Aorta (tissue), 5 donors: ENCODE results near the gene DZANK1. TPM values are rescaled to one million over a fixed set of nuclear protein-coding genes. Genes with fewer than 3 reads are reported as not detected.

ENCODE experiments used
- ATAC-seq: fragments of 200-7000 bp; cut with Tn5 transposase; one replicate; pipeline ENCODE4 v1.9.1; 2022; ENCODE audit warnings: moderate library complexity; ENCODE audit not compliant: low FRiP score
- DNase-seq, 2 donors: peaks; one replicate each; pipeline ENCODE4 v3.0.0-alpha.2; 2020
- H3K27ac ChIP-seq, 2 donors: one replicate each; pipeline ENCODE4 v1.5.1; 2013; ENCODE audit warnings: low read length in 2 of 2, mild to moderate bottlenecking in 2 of 2, moderate library complexity in 2 of 2, control low read depth in 1 of 2, inconsistent platforms in 1 of 2, low read depth in 1 of 2
- H3K27me3 ChIP-seq, 2 donors: one replicate each; pipeline ENCODE4 v1.6.1; 2013; ENCODE audit warnings: control low read depth in 1 of 2, low read length in 1 of 2, mild to moderate bottlenecking in 1 of 2, moderate library complexity in 1 of 2; ENCODE audit not compliant: insufficient read depth in 2 of 2, control insufficient read depth in 1 of 2
- H3K36me3 ChIP-seq, 2 donors: one replicate each; pipeline ENCODE4 v1.6.1; 2013; ENCODE audit warnings: control low read depth in 1 of 2, low read length in 1 of 2, mild to moderate bottlenecking in 1 of 2; ENCODE audit not compliant: insufficient read depth in 2 of 2, control insufficient read depth in 1 of 2
- H3K4me1 ChIP-seq, 2 donors: one replicate each; pipeline ENCODE4 v1.6.1; 2013; ENCODE audit warnings: low read length in 2 of 2, control low read depth in 1 of 2, mild to moderate bottlenecking in 1 of 2, moderate library complexity in 1 of 2; ENCODE audit not compliant: insufficient read depth in 2 of 2, control insufficient read depth in 1 of 2
- H3K4me3 ChIP-seq, 2 donors: one replicate each; pipeline ENCODE4 v1.5.1; 2013; ENCODE audit warnings: low read length in 2 of 2, control low read depth in 1 of 2, mild to moderate bottlenecking in 1 of 2
- H3K9me3 ChIP-seq: one replicate; pipeline ENCODE4 v1.6.1; 2013; ENCODE audit warnings: mild to moderate bottlenecking, low read length; ENCODE audit not compliant: control insufficient read depth
- WGBS, 2 donors: extraction: QIAGEN DNeasy Blood & Tissue Kit; methylation state at CpG; one replicate each; pipeline ENCODE4 v1.1.7; 2013; 5-methylcytosine and 5-hydroxymethylcytosine counted together
- intact Hi-C, 2 donors: fragments of 100-400 bp; cut with DNase I; formaldehyde crosslinking; loops; one replicate each; pipeline versions ENCODE4 v1.14.2 to v1.15.0; 2022
- polyA plus RNA-seq, 2 donors: library from polyadenylated mRNA; stranded (reverse); fragments of 200-250 nt; gene quantifications; one replicate each; pipeline ENCODE4 v1.2.3, GENCODE V29; 2013
- total RNA-seq, 2 donors: library from RNA; stranded (reverse); fragmentation: NEBNext Ultra II Directional; extraction: Animal tissue kit (Norgen Biotek cat#: 25700); gene quantifications; one replicate each; pipeline ENCODE4 v1.2.1, GENCODE V29; 2021
- donor health status: healthy with polysubstance abuse.
- donor health status: Bipolar disorder and iron deficiency.
- donor health status: DM: no; HTN: no; CAD: no.
- donor health status: DM: no; HTN: no; CAD: no.
- donor health status: DM: yes; HTN: yes; CAD: no.

DZANK1 gene
- total and polyA plus RNA-seq, 4 donors, result 0.75 to 3.6 (median 2.4) TPM

DNA sequence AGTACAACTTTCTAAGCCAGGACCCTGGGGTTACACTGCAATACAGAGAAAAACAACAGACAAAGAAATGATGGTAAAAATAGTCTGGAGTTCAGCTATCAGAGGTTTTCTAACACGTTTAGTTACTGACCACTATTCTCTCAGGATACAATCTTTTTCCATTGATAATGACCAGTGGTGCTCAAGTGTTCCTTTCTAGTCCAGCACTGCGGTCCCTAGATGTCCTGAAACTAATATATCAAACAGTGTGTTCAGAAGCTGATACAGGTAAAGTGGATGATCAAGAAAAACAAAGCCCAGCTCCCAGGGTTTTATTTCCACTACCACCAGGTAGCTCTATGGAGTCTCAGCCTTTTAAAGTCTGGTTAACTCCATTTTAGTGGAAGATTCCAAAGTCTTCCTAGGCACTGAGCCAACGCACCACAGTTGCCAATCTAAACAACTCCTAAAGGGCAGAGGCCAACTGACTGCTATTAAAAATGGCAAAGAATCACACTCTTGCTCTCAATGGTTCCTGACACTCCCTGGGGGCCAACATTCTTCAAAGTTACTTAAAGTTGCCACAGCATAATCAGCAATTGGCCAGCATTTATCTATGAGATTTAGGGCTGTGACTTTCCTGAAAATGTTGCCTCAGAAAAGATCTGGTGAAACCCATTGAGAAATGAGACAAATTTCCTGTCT lies 38.2 kb downstream of the DZANK1 start:
- ATAC-seq, result peak; percentile 48
- Histone ChIP-seq H3K27me3 (no peaks in the 10 kb centered on the region), H3K36me3 (peaks cover 0 to 2% of the 10 kb centered on the region in 2 donors), H3K9me3 (no peaks in the 10 kb centered on the region), H3K27ac (no peak overlapping the region), H3K4me3 (no peak overlapping the region), H3K4me1 (no peaks in the 10 kb centered on the region)
- intact Hi-C loops, result no loop called here
- 24 to 30% methylated on average over 3 of the region's 3 CpGs for WGBS, 2 donors
- DNase-seq, result peak in 1 of 2 donors; percentile 50

DNA sequence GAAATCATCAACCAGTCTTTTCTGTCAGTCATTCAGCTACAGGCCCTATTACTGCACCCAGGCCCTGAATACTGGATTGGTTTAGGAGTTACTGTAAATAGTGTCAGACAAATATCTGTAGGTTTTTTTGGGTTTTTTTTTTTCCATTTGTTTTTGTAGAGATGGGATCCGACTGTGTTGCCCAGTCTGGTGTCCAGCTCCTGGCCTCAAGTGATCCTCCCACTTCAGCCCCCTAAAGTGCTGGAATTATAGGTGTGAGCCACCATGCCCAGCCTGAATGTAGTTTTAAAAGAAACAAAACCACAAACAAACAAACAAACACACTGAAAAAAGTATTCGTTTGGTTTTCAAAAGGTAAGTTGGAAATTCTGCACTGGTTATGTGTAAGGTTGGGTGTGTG lies 39.6 kb downstream of the DZANK1 start:
- no peaks in the 10 kb centered on the region for H3K9me3 ChIP-seq
- no peaks in the 10 kb centered on the region for H3K27me3 ChIP-seq
- H3K4me1 ChIP-seq, result no peaks in the 10 kb centered on the region
- H3K27ac ChIP-seq, result no peak overlapping the region
- intact Hi-C loops, result no loop called here
- WGBS, 2 donors, result 78 to 81% methylated on average over 2 of the region's 2 CpGs
- H3K36me3 ChIP-seq, result peaks cover 0 to 2% of the 10 kb centered on the region in 2 donors
- DNase-seq (no peak), ATAC-seq (no peak)
- no peak overlapping the region for H3K4me3 ChIP-seq

DNA sequence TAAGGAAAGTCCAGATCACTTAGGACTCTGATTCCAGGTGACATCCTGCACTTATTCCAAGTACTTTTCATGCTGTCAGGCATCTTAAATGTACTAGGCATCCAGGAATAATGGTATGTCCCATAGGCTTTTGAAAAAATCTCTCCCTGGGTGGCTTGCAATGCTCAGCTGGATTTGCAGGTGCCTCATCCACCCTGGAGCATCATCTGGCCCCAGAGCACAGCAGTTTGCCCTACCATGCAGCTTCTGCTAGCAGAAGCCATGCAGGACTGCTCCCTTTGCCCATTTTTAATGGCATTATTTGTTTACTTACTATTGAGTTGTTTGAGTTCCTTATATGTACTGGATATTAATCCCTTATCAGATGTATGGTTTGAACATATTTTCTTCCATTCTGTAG lies 45.2 kb downstream of the DZANK1 start:
- Histone ChIP-seq H3K4me1 (no peaks in the 10 kb centered on the region), H3K27ac (no peak overlapping the region), H3K9me3 (no peaks in the 10 kb centered on the region), H3K4me3 (no peak overlapping the region), H3K27me3 (no peaks in the 10 kb centered on the region), H3K36me3 (no peaks in the 10 kb centered on the region)
- ATAC-seq (no peak), DNase-seq (no peak)
- intact Hi-C loops, result no loop called here

DNA sequence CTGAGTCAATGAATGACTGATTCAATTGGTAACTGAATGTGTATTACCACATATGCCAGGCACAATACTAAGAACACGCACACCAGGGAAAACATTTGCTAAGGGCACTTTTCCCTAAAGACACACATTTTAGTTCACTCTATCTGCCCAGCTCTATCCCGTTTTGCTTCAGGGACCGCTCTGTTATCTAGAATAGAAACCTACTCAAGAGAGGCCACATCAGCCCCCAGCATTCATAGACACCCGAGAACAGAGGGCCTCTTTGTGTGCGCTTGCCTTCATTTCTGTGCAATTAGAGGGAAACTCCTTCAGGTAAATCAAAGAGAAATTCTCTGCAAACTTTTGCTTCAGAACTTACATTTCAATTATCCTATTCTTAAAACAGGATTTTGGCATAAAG lies 50.3 kb downstream of the DZANK1 start:
- Histone ChIP-seq H3K4me3 (no peak overlapping the region), H3K36me3 (no peaks in the 10 kb centered on the region), H3K9me3 (no peaks in the 10 kb centered on the region), H3K27me3 (no peaks in the 10 kb centered on the region), H3K4me1 (no peaks in the 10 kb centered on the region), H3K27ac (no peak overlapping the region)
- WGBS, 2 donors, result 67% methylated on average over 5 of the region's 5 CpGs
- ATAC-seq (no peak), DNase-seq (no peak)
- intact Hi-C loops, result no loop called here

DNA sequence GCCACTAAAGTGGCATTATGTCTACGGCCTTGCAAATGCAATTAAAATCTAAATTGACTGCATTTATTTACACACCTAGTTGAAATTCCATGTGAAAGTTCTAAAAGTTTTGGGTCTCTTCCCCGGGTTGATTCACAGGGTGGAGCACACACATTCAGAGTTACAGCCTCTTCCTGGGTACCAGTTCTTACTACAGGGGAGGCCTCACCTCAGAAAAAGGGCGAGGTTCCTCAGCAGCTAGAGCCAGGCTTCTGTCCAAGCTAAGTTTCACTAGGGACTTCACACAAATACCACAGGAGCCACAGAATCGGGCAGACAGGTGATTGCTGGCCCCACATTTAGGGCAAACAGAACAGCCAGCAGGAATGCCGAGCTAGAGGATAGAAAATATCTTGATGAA lies 52.7 kb downstream of the DZANK1 start:
- no peak overlapping the region for H3K27ac ChIP-seq
- no peak overlapping the region for H3K4me3 ChIP-seq
- ATAC-seq (no peak), DNase-seq (no peak)
- intact Hi-C loops, result no loop called here
- H3K27me3 ChIP-seq, result no peaks in the 10 kb centered on the region
- H3K36me3 ChIP-seq, result no peaks in the 10 kb centered on the region
- H3K9me3 ChIP-seq, result no peaks in the 10 kb centered on the region
- no peaks in the 10 kb centered on the region for H3K4me1 ChIP-seq
- 71 to 75% methylated on average over 5 of the region's 5 CpGs for WGBS, 2 donors

DNA sequence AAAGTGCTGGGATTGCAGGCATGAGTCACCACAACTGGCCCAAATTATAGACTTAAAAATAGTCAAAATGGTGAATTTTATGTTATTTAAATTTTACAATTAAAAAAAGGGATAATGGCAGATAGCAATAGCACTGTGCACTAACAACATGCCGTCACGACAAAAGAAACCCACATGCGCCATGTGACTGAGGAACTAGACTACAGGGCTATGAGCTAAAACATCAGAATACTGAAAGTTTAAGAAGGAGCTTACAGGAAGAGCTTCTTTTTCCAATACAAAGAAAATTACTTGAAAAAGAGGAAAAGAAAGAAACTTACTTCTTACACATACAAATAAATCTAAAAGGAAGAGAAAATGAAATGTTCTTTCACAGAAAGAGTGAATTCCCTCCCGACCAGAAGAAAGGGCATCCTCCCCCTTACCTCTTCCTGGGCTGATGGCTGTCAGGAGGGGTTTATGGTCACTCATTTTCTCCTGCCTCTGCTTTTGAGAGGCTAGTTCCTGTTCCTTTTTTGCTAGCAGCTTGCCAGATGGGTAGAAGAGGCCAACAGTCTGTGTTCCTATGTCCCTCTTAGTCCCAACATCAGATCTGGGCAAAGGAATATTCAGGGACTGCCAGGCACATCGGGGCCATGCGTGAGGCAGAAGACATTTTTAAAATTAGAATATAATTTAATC lies 54.5 kb downstream of the DZANK1 start:
- no peaks in the 10 kb centered on the region for H3K4me1 ChIP-seq
- ATAC-seq (no peak), DNase-seq (no peak)
- no peaks in the 10 kb centered on the region for H3K27me3 ChIP-seq
- no peaks in the 10 kb centered on the region for H3K9me3 ChIP-seq
- 77 to 78% methylated on average over 6 of the region's 6 CpGs for WGBS, 2 donors
- intact Hi-C loops, result no loop called here
- no peaks in the 10 kb centered on the region for H3K36me3 ChIP-seq
- no peak overlapping the region for H3K27ac ChIP-seq
- no peak overlapping the region for H3K4me3 ChIP-seq

DNA sequence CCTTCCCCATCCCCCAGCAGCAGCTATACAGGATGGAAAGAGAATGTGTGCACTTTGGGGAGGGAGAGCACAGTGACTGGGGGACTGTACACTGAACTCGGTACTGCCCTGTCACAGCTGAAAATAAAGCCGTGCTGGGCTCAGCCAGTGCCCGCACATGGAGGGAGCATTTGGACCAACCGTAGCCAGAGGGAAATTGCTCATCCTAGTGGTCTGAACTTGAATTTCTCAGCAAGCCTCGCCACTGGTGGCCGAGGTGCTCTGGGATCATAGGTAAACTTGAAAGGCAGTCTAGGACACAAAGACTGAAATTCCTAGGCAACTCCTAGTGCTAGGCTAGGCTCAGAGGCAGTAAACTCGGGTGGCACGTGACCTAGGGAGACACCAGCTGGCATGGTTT lies 61.0 kb downstream of the DZANK1 start:
- intact Hi-C loops, result no loop called here
- Histone ChIP-seq H3K4me1 (no peaks in the 10 kb centered on the region), H3K36me3 (no peaks in the 10 kb centered on the region), H3K27ac (no peak overlapping the region), H3K27me3 (no peaks in the 10 kb centered on the region), H3K9me3 (peaks cover 2% of the 10 kb centered on the region), H3K4me3 (no peak overlapping the region)
- 83 to 84% methylated on average over 8 of the region's 8 CpGs for WGBS, 2 donors
- DNase-seq, result no peak
- no peak for ATAC-seq

DNA sequence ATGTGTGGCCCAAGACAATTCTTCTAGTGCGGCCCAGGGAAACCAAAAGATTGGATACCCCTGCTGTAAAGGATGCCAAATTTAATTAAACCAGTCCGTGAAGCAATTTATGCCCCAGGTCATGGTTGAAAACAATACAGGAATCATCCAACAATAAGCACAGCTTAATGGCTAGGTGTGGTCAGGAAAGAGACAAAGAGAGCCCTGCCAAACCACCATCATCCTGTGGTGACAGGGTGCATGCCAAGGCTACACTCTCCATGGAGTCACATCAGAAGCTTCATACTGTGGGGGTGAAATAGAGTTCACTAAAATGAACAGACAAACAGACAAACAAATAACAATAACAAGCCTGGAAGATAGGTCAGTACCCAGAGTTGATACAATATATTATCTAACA lies 62.7 kb downstream of the DZANK1 start:
- intact Hi-C loops, result no loop called here
- ATAC-seq (no peak), DNase-seq (no peak)
- Histone ChIP-seq H3K27ac (no peak overlapping the region), H3K4me3 (no peak overlapping the region), H3K36me3 (no peaks in the 10 kb centered on the region), H3K27me3 (no peaks in the 10 kb centered on the region), H3K9me3 (peaks cover 2% of the 10 kb centered on the region), H3K4me1 (no peaks in the 10 kb centered on the region)
- 74 to 85% methylated on average over 2 of the region's 2 CpGs for WGBS, 2 donors

DNA sequence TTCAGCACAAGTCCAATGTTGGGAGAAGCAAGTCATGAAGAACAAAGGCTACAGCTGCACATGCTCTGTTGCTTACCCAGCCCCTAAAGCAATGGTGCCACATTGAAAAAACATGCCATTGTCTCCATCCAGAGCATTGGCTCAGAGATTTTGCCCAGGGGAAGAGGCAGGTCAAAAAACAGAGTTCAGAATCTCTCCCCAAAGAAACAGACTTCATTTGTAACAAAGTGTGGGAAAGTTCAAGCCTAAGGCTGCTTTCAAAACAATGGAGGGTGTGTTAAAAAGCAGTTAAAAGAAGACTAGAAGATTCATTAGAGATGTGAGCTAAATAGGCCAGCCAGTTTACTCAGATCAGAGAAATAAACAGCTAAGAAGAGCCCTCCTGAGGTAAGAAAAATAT lies 63.6 kb downstream of the DZANK1 start:
- Histone ChIP-seq H3K9me3 (peaks cover 2% of the 10 kb centered on the region), H3K27me3 (no peaks in the 10 kb centered on the region), H3K4me1 (no peaks in the 10 kb centered on the region), H3K36me3 (no peaks in the 10 kb centered on the region), H3K4me3 (no peak overlapping the region), H3K27ac (no peak overlapping the region)
- no peak for ATAC-seq
- intact Hi-C loops, result no loop called here
- DNase-seq, result no peak
